ELF-1 (cell line): Measurements from ENCODE around the gene SZRD1.

ENCODE experiments used
- DNase-seq: peaks from one replicate; pipeline ENCODE4 v3.0.0-alpha.2; 2016; ENCODE audit warnings: low read depth, low spot score

SZRD1 gene

GRCh38 chr1:16394977-16395376 lies 27.9 kb downstream of the SZRD1 start:
- DNase-seq, result no peak

GRCh38 chr1:16396591-16396990 lies 29.5 kb downstream of the SZRD1 start:
- no peak for DNase-seq

- DNase-seq, result no peak
Measured at GRCh38 chr1:16397120-16397519, 30.1 kb downstream of the SZRD1 start.

- no peak for DNase-seq
Measured at GRCh38 chr1:16398371-16398953, 31.4 kb downstream of the SZRD1 start.

GRCh38 chr1:16402742-16403141 lies 35.7 kb downstream of the SZRD1 start:
- no peak for DNase-seq

- peak; percentile 18 for DNase-seq
Measured at GRCh38 chr1:16405441-16405840, 38.4 kb downstream of the SZRD1 start.

GRCh38 chr1:16406868-16407267 lies 39.8 kb downstream of the SZRD1 start:
- no peak for DNase-seq

- DNase-seq, result no peak
Measured at GRCh38 chr1:16409536-16410152, 42.6 kb downstream of the SZRD1 start.

- no peak for DNase-seq
Measured at GRCh38 chr1:16410803-16411202, 43.8 kb downstream of the SZRD1 start.

GRCh38 chr1:16413191-16413590 lies 46.1 kb downstream of the SZRD1 start:
- no peak for DNase-seq

GRCh38 chr1:16418823-16419425 lies 51.9 kb downstream of the SZRD1 start:
- no peak for DNase-seq

- no peak for DNase-seq
Measured at GRCh38 chr1:16420424-16421118, 53.5 kb downstream of the SZRD1 start.

- no peak for DNase-seq
Measured at GRCh38 chr1:16421201-16421600, 54.2 kb downstream of the SZRD1 start.

- DNase-seq, result no peak
Measured at GRCh38 chr1:16422041-16422440, 55.0 kb downstream of the SZRD1 start.

- DNase-seq, result no peak
Measured at GRCh38 chr1:16425125-16426025, 58.3 kb downstream of the SZRD1 start.

GRCh38 chr1:16430606-16431005 lies 63.6 kb downstream of the SZRD1 start:
- DNase-seq, result peak; percentile 32

GRCh38 chr1:16433030-16433429 lies 66.0 kb downstream of the SZRD1 start:
- DNase-seq, result no peak

- no peak for DNase-seq
Measured at GRCh38 chr1:16434007-16434406, 67.0 kb downstream of the SZRD1 start.

- no peak for DNase-seq
Measured at GRCh38 chr1:16434501-16434900, 67.5 kb downstream of the SZRD1 start.

GRCh38 chr1:16436946-16437474 lies 70.0 kb downstream of the SZRD1 start, which contains the start of gene SPATA21:
TSS of gene SPATA21 (minus strand) at chr1:16437424. CDS start at chr1:16431371, 6,053 bp downstream.
- DNase-seq, result no peak

GRCh38 chr1:16438516-16438915 lies 71.5 kb downstream of the SZRD1 start:
- no peak for DNase-seq
